Lower lobe of right lung (tissue), 2 donors: Measurements from ENCODE around the gene PYHIN1. TPM values are rescaled to one million over a fixed set of nuclear protein-coding genes. Genes with fewer than 3 reads are reported as not detected.

Experiments used
- ATAC-seq, 2 donors: fragments of 200-7000 bp; cut with Tn5 transposase; one replicate each; pipeline ENCODE4 v1.9.1; 2020 to 2022; ENCODE audit warnings: mild to moderate bottlenecking in 2 of 2, moderate library complexity in 2 of 2
- DNase-seq: peaks from one replicate; pipeline ENCODE4 v3.0.0-alpha.2; 2020
- H3K27ac ChIP-seq: fragments of 200-600 bp; one replicate; pipeline ENCODE4 v1.8.0; 2022
- H3K27me3 ChIP-seq: fragments of 200-600 bp; one replicate; pipeline ENCODE4 v1.8.0; 2022; ENCODE audit warnings: low read depth
- H3K36me3 ChIP-seq: fragments of 200-600 bp; one replicate; pipeline ENCODE4 v1.8.0; 2022; ENCODE audit warnings: mild to moderate bottlenecking
- H3K4me1 ChIP-seq: fragments of 200-600 bp; one replicate; pipeline ENCODE4 v1.8.0; 2022
- H3K4me3 ChIP-seq: fragments of 200-600 bp; one replicate; pipeline ENCODE4 v1.8.0; 2022; ENCODE audit warnings: mild to moderate bottlenecking
- H3K9me3 ChIP-seq: fragments of 200-600 bp; one replicate; pipeline ENCODE4 v1.8.0; 2022
- intact Hi-C: fragments of 100-400 bp; cut with DNase I; formaldehyde crosslinking; loops from one replicate; pipeline ENCODE4 v1.11.0; 2022
- total RNA-seq: library from RNA; stranded (reverse); fragmentation: NEBNext Ultra II Directional; extraction: Animal tissue kit (Norgen Biotek cat#: 25700); gene quantifications from one replicate; pipeline ENCODE4 v1.2.1, GENCODE V29; 2021
- TF ChIP-seq, protein P1 (sequence below): fragments of 200-600 bp; IDR thresholded peaks from one replicate; pipeline ENCODE4 v1.8.0; 2022; ENCODE audit warnings: antibody characterized with exemption, mild to moderate bottlenecking
- donor health status: DM: no; HTN: yes; CAD: no; lungs with severe emphysema.

PYHIN1 gene
- total RNA-seq, 1 donor from 2014 or later, result 3.9 TPM

DNA sequence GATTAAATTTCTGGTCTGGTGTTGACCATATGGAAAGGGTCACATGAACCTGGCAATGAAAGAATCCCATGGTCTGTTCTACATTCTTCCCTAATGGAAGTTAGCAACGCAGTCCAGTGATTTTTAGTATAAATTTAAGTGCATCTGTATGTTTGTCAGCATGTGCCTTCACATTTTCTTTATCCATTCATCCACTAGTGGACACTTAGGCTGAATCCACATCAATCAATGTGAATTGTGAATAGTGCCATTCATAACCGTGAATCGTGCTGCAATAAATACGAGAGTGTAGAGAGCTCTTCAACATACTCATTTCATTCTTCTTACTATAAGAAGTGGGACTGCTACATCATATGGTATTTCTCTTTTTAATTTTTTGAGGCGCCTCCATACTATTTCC lies 65.6 kb downstream of the PYHIN1 start:
- Histone ChIP-seq H3K36me3 (no peaks in the 10 kb centered on the region), H3K4me3 (no peak overlapping the region), H3K27ac (no peak overlapping the region), H3K27me3 (no peaks in the 10 kb centered on the region), H3K9me3 (no peaks in the 10 kb centered on the region), H3K4me1 (peaks cover 32% of the 10 kb centered on the region)
- intact Hi-C loops, result no loop called here
- TF ChIP-seq, protein P1, sequence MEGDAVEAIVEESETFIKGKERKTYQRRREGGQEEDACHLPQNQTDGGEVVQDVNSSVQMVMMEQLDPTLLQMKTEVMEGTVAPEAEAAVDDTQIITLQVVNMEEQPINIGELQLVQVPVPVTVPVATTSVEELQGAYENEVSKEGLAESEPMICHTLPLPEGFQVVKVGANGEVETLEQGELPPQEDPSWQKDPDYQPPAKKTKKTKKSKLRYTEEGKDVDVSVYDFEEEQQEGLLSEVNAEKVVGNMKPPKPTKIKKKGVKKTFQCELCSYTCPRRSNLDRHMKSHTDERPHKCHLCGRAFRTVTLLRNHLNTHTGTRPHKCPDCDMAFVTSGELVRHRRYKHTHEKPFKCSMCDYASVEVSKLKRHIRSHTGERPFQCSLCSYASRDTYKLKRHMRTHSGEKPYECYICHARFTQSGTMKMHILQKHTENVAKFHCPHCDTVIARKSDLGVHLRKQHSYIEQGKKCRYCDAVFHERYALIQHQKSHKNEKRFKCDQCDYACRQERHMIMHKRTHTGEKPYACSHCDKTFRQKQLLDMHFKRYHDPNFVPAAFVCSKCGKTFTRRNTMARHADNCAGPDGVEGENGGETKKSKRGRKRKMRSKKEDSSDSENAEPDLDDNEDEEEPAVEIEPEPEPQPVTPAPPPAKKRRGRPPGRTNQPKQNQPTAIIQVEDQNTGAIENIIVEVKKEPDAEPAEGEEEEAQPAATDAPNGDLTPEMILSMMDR, result no peak
- no peak for DNase-seq
- no peak for ATAC-seq

DNA sequence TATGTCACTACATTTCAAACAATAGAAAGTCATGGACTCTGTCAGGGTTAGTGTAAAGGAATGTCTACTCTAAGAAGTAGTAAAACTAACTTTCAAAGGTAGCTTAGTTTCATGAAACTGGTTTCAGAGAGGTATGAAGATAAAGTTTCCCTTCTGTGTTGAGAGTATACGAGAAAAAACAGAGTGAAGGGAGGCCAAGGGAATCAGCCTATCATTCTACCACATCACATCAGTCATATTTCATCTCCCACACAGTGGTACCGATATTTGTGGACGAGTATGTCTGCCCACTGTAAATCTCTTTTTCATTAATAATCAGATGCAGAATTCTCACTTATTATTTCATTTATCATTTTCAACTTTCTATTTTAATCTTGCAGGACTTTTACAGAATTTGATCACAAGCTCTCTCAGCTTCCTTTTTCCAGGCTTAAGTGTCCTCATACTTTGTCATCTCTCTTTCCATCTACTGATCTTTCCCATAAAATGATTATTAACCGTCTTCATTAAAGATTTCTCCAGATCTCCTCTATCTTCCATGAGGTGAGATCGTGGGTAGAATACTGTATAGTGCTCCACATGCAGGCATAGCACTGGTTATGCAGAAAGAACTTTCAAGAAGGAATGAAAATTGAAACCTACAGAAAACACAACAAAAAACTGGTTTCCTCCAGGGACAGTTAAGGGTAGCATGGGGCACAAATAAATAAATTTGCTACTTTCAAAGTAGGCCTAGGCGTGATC lies 66.9 kb downstream of the PYHIN1 start:
- peak; percentile 7 for ATAC-seq

DNA sequence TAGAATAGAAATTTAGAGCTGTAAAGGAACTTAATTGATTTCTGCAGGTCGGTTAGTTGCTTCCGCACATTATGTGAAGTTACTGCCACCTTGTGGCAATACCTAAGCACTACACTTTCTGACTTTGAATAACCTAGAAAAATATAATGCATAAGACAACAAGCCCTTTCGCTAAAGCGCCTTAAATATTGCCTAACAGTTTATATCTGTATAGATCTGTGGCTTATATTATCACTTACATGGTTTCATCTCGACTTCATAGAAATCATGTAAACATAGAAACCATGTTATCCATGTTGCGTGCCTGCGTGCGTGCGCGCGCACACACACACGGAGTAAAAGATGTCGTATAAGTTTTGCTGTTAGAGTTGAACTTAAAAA lies 67.4 kb downstream of the PYHIN1 start:
- intact Hi-C loops, result no loop called here
- Histone ChIP-seq H3K9me3 (no peaks in the 10 kb centered on the region), H3K27me3 (no peaks in the 10 kb centered on the region), H3K36me3 (no peaks in the 10 kb centered on the region), H3K4me3 (peak overlapping the region; percentile 51), H3K4me1 (peaks cover 32% of the 10 kb centered on the region), H3K27ac (peak overlapping the region; percentile 82)
- ATAC-seq, result peak; percentile 74 to 82
- TF ChIP-seq, protein P1, result peak; percentile 89
- DNase-seq, result peak; percentile 58

More for the DNA sequence above, 66.9 kb downstream of the PYHIN1 start:
- intact Hi-C loops, result no loop called here
- no peak for DNase-seq
- peak overlapping the region; percentile 51 for H3K4me3 ChIP-seq
- TF ChIP-seq, protein P1, result no peak
- no peaks in the 10 kb centered on the region for H3K27me3 ChIP-seq
- no peaks in the 10 kb centered on the region for H3K36me3 ChIP-seq
- H3K9me3 ChIP-seq, result no peaks in the 10 kb centered on the region
- no peak overlapping the region for H3K27ac ChIP-seq
- H3K4me1 ChIP-seq, result peaks cover 32% of the 10 kb centered on the region

DNA sequence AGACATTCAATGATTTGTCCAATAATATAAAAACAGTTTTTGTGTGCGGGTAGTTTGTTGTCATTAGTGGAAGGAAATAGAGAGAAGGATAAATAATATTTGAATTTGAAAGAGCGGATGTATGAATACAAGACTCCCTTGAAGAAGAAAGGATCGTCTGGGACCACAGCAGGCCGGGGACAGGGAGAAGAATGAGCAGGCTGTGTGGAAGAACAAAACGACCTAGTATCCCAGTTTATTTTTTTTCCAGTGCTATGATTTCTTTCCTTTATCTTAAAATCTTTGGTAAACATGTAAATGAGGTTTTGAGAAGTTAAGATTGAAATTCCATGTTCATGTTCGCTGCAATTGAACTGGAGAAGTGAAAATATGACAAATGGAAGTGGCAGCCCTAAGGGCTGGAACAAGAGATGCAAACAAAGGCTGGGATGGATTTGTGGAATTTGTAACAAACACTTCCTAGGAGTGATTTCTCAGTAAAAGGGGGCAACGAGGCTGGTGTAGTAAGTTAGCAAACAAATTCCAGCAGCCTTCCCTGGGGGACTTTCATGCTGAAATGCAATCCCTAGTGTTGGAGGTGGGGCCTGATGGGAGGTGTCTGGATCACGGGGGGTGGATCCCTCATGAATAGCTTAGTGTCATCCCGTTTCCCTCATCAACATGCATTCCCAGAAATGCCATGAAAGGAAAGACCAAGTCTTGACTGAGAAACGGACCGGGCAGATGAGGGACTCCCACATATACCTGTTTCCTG lies 68.1 kb downstream of the PYHIN1 start:
- intact Hi-C loops, result no loop called here
- Histone ChIP-seq H3K27ac (peak overlapping the region; percentile 82), H3K36me3 (no peaks in the 10 kb centered on the region), H3K9me3 (no peaks in the 10 kb centered on the region), H3K27me3 (no peaks in the 10 kb centered on the region), H3K4me1 (peaks cover 32% of the 10 kb centered on the region), H3K4me3 (peak overlapping the region; percentile 51)
- ATAC-seq (peak; percentile 83 to 86), DNase-seq (no peak)
- TF ChIP-seq, protein P1, result no peak

DNA sequence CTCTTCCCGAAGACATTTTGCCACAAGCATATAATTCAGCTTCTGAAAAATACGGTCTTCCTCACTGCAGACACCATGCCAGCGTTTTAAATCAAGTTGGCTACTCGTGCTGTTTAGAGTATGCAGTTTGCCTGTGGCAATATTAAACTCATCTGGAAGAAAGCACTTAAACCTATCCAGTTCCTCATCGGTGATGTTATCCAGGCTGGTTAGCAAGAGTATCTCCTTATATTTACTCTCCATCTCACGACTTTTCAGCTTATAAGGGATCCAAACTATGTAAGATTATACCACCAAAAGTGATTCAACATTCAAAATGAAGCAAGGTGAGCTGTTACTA lies 68.7 kb downstream of the PYHIN1 start:
- TF ChIP-seq, protein P1, result no peak
- ATAC-seq, result peak in 1 of 2 donors; percentile 8

More for the DNA sequence above, 68.7 kb downstream of the PYHIN1 start:
- intact Hi-C loops, result no loop called here
- no peaks in the 10 kb centered on the region for H3K36me3 ChIP-seq
- H3K4me3 ChIP-seq, result peak overlapping the region; percentile 51
- H3K27ac ChIP-seq, result peak overlapping the region; percentile 82
- peaks cover 32% of the 10 kb centered on the region for H3K4me1 ChIP-seq
- no peaks in the 10 kb centered on the region for H3K27me3 ChIP-seq
- DNase-seq, result no peak
- no peaks in the 10 kb centered on the region for H3K9me3 ChIP-seq
